ENCODE data around the gene FKBP1A. TPM values are rescaled to one million over a fixed set of nuclear protein-coding genes. Genes with fewer than 3 reads are reported as not detected.

The FKBP1A gene
- total RNA-seq, 1 experiment from 2014 or later, result 219 TPM

DNA sequence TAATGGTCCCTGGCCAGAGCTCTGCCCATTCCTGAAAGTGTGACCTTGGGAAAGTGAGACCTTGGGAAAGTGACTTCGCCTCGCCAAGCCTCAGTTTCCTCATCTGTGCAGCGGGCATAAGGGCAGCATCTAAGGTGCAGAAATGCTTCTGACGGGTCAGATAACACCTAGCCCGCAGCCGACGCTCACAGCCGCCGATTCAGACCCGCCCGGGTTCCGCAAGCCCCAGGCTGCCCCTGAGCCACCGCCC is 486 bp downstream of the FKBP1A start:
- in situ Hi-C loops (cut with HindIII; ENCODE audit: low pct_unique_long_range_greater_than_20kb, low sequenced_read_pairs), result loop anchor here (10.0 kb wide), 1 partner anchor 52 kb away; no protein-coding TSS in a partner anchor
- no peak for DNase-seq (ENCODE audit: low read depth, low spot score)

- in situ Hi-C loops (cut with HindIII; ENCODE audit: low pct_unique_long_range_greater_than_20kb, low sequenced_read_pairs), result loop anchor here (10.0 kb wide), 1 partner anchor 53 kb away; no protein-coding TSS in a partner anchor
- DNase-seq (ENCODE audit: low read depth, low spot score), result peak; percentile 59
These were observed 1.0 kb downstream of the FKBP1A start for GRCh38 chr20:1391640-1392442.

DNA sequence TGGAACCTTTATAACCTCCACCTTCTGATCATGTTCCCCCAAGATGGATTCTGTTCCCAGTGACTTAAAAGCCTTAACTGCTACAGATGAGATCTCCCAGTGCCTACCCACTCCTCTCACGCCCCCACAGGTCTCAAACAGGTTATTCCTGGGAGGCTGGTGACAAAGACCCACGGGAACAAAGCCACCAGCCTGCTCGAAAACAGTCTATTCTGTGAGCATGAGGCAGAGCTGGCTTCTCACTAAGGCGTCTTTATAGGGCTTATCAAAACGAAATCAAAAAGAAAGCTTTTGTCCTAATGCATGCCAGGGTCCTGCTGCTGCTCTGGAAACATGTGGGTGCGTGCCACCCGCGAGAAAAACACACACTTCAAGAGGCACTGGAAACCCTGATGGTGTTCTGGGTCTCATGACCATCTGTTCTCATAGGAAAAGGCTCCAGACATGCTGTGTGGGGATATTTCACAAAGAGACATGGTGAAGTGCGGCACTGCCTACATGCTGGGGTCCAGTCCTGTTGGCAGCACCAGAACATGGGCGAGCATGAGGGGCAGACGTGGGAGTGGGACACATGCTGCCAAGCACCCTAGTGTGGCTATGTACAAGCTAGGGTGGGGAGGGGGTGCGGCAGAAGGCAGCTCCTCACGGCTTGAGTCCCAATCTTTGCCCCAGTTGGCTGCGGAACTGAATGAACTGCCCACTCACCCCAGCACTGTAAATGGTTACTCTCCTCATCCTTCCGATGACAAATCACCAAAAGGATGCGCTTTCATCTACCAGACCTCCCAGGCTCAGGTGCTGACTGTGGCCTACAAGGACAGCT is 2.1 kb downstream of the FKBP1A start:
- in situ Hi-C loops (cut with HindIII; ENCODE audit: low pct_unique_long_range_greater_than_20kb, low sequenced_read_pairs), result loop anchor here (10.0 kb wide), 1 partner anchor 54 kb away; no protein-coding TSS in a partner anchor
- DNase-seq (ENCODE audit: low read depth, low spot score), result no peak

GRCh38 chr20:1389703-1390580 is 2.9 kb downstream of the FKBP1A start:
- in situ Hi-C loops (cut with HindIII; ENCODE audit: low pct_unique_long_range_greater_than_20kb, low sequenced_read_pairs), result loop anchor here (10.0 kb wide), 1 partner anchor 55 kb away; no protein-coding TSS in a partner anchor
- no peak for DNase-seq (ENCODE audit: low read depth, low spot score)

- in situ Hi-C loops (cut with HindIII; ENCODE audit: low pct_unique_long_range_greater_than_20kb, low sequenced_read_pairs), result no loop called here
- DNase-seq (ENCODE audit: low read depth, low spot score), result no peak
These were observed 3.9 kb downstream of the FKBP1A start for GRCh38 chr20:1388741-1389483.

DNA sequence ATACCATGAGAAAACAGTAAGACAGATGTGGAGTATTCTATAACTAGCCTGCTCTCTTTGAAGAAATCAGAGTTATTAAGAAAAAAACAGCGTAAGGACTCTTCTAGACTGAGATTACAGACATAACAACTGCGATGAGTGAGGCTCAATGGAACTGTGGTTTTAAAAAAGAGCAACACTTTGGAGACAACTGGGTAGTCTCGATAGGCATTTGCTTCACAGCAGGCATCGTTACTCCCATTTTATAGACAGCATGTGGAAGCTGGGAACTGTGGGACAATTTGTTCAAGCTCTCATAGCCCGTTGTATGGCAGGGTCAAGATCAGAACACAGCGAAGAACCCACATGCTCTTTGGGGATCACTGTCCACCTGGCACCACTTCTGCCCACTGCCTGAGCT is 4.6 kb downstream of the FKBP1A start:
- no peak for DNase-seq (ENCODE audit: low read depth, low spot score)
- in situ Hi-C loops (cut with HindIII; ENCODE audit: low pct_unique_long_range_greater_than_20kb, low sequenced_read_pairs), result no loop called here

- no peak for DNase-seq (ENCODE audit: low read depth, low spot score)
- in situ Hi-C loops (cut with HindIII; ENCODE audit: low pct_unique_long_range_greater_than_20kb, low sequenced_read_pairs), result no loop called here
These were observed 6.5 kb downstream of the FKBP1A start for GRCh38 chr20:1386323-1386722.

GRCh38 chr20:1383623-1384404 is 9.0 kb downstream of the FKBP1A start:
- no peak for DNase-seq (ENCODE audit: low read depth, low spot score)
- in situ Hi-C loops (cut with HindIII; ENCODE audit: low pct_unique_long_range_greater_than_20kb, low sequenced_read_pairs), result no loop called here

DNA sequence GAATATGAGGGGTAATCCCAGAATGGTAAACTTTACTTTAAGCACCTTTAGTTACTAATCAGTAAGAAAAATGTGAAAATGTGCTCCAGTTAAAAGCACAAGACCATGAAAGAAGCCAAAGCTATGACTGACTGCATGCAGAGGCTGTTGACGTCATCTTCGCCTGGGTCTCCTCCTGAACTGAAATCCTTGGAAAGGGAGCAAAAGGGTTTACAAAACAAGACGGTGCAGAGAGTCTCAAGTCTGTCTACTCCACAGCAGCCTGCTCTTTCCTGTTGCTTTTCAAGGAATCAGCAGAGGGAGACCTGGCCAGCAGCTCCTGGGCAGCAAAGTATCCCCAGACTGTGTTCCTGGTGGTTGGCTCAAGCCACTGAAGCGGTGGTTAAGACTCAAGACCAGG is 10.2 kb downstream of the FKBP1A start:
- in situ Hi-C loops (cut with HindIII; ENCODE audit: low pct_unique_long_range_greater_than_20kb, low sequenced_read_pairs), result no loop called here
- DNase-seq (ENCODE audit: low read depth, low spot score), result no peak

GRCh38 chr20:1381753-1382591 is 10.9 kb downstream of the FKBP1A start:
- DNase-seq (ENCODE audit: low read depth, low spot score), result no peak
- in situ Hi-C loops (cut with HindIII; ENCODE audit: low pct_unique_long_range_greater_than_20kb, low sequenced_read_pairs), result no loop called here

- no peak for DNase-seq (ENCODE audit: low read depth, low spot score)
- in situ Hi-C loops (cut with HindIII; ENCODE audit: low pct_unique_long_range_greater_than_20kb, low sequenced_read_pairs), result no loop called here
These were observed 14.1 kb downstream of the FKBP1A start for GRCh38 chr20:1378735-1379125.

DNA sequence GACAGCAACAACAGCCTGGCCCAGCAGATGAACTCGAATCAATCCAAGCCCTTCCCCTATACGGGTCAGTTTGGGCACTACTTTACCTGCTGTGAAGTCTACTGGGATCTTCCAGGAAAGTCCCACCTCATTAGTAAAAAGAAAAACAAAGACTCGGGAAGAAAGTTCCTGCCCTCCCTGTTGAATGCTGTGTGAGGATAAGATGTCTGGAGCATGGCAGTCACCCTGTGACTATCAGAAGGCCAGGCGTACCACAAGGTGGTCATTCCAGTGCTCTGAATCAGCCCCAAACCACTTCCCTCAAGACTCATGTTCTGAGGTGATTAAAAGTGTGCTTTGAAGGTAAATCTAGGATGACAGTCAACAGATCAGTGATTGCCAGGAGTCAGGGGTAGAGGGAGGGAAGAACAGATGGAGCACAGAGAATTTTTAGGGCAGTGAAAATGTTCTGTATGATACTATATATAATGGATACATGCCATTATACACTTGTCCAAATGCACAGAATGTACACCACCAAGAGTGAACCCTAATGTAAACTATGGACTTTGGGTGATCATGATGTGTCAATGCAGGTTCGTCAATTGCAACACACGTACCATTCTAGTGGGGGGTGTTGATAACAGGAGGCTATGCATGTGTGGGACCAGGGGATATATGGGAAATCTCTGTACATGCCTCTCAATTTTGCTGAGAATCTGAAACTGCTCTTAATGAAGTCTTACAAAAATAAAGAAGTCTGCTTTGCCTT is 14.7 kb downstream of the FKBP1A start:
- no peak for DNase-seq (ENCODE audit: low read depth, low spot score)
- in situ Hi-C loops (cut with HindIII; ENCODE audit: low pct_unique_long_range_greater_than_20kb, low sequenced_read_pairs), result no loop called here

DNA sequence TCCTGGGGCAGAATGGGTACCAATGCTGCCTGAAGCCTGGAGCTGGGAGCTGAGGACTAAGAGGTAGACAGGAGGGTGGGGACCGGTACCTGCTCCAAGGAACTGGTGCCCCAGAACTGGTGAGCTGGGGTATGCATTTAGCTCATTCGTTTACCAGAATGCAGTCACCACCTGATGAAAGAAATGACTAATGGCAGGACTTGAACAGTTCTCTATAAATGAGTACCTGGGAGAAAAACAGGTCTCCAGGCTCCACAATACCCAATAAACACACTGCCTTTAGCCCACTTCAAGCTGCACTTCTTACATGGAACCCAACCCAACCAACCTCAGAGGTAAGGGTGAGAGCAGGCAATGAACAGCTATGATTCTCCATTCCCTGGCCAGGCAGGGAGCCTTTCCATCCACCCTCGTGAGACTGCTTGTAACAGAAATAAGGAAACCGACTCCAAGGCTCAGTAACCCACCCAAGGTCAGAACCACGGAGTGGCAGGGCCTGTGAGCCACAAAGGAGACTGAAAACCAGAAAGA is 15.4 kb downstream of the FKBP1A start:
- DNase-seq (ENCODE audit: low read depth, low spot score), result no peak
- in situ Hi-C loops (cut with HindIII; ENCODE audit: low pct_unique_long_range_greater_than_20kb, low sequenced_read_pairs), result no loop called here

DNA sequence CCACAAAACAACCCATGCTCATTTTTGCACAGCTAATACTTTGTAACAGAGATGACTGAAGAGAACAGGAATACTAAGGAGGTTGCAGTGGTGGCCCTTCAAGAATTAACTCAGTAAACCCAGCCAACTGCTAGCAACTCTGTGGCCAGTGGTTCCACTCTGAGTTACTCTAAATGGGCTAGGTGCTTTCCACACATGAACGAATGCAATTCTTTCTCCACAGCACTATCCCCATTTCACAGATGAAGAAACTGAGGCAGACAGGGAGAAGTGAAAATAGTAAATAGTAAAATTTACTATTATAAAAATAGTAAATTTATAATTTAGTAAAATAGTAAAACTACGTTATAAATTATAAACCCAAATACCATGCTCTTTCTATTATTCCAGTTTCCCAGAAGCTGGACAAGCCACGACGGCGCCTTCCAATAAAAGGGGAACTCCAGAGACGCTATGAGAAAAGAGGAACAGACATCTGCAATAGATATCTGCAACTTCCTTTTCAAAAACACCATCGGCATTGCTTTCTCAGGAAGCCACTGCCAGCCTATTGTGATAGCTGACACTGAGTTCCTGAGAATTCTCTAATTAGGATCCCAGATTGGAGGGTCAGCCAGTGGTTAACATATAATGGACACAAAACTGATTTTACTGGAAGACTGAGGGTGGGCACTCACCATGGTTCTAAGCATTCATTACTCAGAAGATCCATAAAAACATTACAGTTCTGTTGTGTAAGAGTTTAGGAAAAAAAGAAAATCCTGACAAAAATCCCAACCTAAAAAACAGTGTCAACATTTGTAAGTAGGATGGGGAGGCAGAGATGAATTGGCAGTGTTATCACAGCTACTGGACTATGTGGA is 16.2 kb downstream of the FKBP1A start:
- in situ Hi-C loops (cut with HindIII; ENCODE audit: low pct_unique_long_range_greater_than_20kb, low sequenced_read_pairs), result no loop called here
- DNase-seq (ENCODE audit: low read depth, low spot score), result no peak
